Hepatocyte (in vitro differentiated cells): ENCODE measurements around the gene TMEM248.

Experiments
- CTCF ChIP-seq: fragments of 200-600 bp; sonication (generic); IDR thresholded peaks from 2 replicates; pipeline ENCODE4 v1.5.1; 2016; ENCODE audit warnings: antibody characterized with exemption, mild to moderate bottlenecking; ENCODE audit not compliant: poor library complexity
- EZH2 ChIP-seq: fragments of 200-600 bp; sonication (generic); IDR thresholded peaks from 2 replicates; pipeline ENCODE4 v1.6.1; 2016; ENCODE audit warnings: antibody characterized with exemption, mild to moderate bottlenecking, borderline replicate concordance
- EZH2phosphoT487 ChIP-seq: fragments of 200-600 bp; sonication (generic); IDR thresholded peaks from one replicate; pipeline ENCODE4 v1.6.1; 2018; ENCODE audit warnings: antibody characterized with exemption, mild to moderate bottlenecking, low read depth, moderate library complexity; ENCODE audit not compliant: unreplicated experiment, severe bottlenecking

DNA sequence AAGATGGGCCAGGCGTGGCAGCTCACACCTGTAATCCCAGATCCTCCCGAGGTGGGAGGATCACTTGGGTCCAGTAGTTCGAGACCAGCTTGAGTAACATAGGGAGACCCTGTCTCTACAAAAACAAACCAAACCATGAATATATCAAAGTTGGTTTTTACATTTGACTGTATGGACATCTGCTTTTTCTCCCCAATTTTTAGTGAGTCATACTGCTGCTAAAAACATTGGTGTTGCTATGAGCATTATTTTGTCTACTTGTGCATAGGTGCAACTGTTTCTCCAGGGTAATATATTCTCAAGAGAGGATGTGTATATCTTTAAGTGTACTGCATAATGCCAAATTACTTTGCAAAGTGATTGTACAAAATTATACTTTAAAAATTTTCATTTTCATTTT is 769 bp upstream of the TMEM248 start:
- TF ChIP-seq EZH2phosphoT487 (no peak), CTCF (no peak), EZH2 (no peak)
